ENCODE data around the gene NOS1.

- TF ChIP-seq, protein P1, sequence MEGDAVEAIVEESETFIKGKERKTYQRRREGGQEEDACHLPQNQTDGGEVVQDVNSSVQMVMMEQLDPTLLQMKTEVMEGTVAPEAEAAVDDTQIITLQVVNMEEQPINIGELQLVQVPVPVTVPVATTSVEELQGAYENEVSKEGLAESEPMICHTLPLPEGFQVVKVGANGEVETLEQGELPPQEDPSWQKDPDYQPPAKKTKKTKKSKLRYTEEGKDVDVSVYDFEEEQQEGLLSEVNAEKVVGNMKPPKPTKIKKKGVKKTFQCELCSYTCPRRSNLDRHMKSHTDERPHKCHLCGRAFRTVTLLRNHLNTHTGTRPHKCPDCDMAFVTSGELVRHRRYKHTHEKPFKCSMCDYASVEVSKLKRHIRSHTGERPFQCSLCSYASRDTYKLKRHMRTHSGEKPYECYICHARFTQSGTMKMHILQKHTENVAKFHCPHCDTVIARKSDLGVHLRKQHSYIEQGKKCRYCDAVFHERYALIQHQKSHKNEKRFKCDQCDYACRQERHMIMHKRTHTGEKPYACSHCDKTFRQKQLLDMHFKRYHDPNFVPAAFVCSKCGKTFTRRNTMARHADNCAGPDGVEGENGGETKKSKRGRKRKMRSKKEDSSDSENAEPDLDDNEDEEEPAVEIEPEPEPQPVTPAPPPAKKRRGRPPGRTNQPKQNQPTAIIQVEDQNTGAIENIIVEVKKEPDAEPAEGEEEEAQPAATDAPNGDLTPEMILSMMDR (IDR thresholded peaks at IDR 0.05 in 4 of 5, conservative IDR thresholded peaks at IDR 0.05 in 1 of 5): no peak
- no peak for TF ChIP-seq POLR2A (IDR thresholded peaks at IDR 0.05)
Measured at GRCh38 chr12:117255386-117255785, 106.0 kb downstream of the NOS1 start.
